CD4-positive, alpha-beta T cell treated with Interleukin-4 for 1 hour (primary cell): Measurements from ENCODE around the gene CEP131.

Experiments used
- DNase-seq, 2 donors: peaks; one replicate each; pipeline ENCODE4 v3.0.0-alpha.2; 2020 to 2022

The CEP131 gene

GRCh38 chr17:81197409-81197795, 25.4 kb downstream of the CEP131 start:
- no peak for DNase-seq

DNA sequence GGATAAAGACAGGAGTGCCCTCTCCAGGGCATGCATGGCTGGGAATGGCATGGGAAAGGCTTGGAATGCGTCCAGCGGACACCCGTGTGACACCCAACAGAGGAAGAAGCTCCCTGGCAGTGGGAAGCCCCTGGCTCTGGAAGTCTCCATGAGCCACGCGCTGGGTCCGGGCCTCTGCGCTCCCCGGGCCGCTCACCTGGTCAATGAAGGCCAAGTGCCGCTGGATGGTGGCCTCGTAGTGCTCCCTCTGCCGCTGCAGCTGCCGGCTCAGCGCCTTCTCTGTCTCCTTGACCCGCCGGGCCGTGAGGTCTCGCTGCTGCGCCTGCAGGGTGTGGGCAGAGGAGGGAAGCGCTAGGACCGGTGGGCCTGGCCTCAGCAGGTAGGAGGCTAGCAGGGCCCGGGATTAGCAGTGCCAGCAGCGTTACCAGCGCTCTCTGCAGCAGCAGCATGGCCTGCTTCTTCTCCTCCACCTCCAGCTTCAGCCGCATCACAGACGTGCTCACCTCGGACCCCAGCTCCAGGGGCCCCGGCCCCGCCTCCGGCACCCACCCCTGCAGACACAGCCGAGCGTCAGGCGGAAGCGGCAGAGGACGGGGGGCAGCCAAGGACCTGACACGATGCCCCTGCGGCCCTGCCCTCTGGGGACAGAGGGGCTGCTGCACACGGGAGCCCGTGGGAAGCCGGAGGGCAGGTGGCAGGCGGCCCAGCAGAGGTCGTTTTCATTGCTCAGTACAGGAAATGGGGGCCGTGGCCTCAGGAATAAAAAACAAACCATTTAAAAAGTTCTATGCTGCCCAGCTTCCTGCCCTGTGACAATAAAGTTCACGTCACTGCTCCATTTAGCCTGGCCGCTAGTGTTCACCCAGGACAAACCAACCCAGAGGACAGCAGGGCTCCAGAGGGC, 26.0 kb downstream of the CEP131 start:
- DNase-seq, result no peak

DNA sequence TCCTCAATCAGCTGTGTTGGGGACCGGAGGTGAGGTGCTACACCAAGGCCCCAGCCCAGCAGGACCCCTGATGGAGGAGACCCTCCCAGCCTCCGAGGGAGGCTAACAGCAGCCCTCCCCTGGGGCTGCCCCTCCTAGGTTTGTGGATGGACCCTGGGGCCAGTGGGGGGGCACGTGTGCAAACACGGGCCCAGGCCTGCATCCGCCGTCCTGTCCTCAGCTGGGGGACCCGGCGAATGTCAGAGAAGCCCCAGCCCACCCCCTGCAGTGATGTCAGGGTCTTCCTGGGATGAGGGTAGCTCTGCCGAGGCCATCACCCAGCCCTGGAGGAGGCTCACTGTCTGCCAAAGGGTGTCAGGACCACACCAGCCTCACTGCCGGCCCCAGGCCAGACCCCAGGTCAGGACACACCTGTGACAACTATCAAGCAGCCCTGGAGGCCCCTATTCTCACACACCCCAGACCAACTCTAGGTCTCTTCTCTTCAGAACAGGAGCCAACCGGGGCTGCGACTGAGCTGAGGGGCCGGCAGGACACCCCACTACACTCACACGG, 26.7 kb downstream of the CEP131 start:
- no peak for DNase-seq

GRCh38 chr17:81194941-81195901, 27.5 kb downstream of the CEP131 start:
- DNase-seq, result no peak

DNA sequence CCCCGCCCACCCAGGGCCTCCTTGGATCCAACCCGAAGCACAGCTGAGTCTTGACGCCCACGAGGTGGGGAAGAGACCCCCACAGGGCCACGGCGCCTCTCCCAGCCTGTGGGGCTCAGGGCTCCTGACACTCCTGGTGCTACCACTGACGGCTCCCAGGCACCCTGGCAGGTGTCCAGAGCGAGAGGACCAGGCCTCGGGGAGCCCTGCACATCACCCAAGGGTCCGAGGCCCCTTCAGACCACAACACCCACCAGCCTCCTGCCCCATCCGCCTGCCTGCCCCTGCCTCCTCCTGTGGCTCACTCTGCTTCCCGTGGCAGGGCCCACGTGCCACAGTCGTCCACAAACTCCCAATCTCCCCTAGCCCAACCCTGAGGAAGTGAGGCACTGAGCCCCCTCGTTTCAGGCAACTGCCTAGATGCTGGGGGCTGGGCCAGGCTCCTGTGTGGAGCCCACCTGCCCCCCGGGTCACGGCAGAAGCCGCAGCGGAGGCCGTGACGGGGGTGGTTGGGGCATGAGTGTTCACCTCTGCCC, 28.5 kb downstream of the CEP131 start:
- DNase-seq, result no peak

DNA sequence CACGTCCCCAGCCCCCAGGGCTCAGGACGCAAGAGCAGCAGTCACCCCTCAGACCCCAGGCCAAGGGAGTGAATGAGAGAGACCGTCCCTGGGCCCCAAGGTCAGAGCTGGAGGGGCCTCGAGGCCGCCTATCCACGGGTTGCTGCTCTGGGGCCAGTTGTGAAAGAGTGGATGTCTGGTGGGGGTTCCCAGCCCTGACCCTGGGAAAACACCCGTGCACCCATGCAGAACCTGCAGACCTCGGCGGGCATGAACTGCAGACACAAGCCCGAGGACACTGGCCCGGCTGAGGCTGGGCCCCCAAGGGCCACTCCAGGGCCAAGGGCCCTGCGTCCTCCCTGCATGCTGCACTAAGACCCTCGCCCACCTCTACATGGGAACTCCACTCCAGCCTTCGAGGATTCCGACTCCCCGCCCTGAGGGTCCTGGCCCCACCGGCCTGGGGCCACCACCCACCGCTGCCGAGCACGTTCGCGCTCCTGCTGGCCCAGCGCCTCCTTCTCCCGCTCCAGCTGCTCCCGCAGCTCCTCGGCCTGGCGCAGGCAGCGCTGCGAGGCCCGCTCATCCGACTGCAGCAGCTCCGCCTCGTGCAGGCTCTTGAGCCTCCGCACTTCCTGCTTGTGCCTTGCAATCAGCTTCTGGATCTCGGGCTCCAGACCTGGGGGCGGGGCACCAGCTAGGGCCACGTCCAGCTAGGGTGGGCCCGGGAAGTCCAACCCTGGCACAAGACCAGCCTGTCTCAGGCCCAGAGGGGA, 29.1 kb downstream of the CEP131 start:
- no peak for DNase-seq

- DNase-seq, result no peak
Observed at GRCh38 chr17:81193051-81193410, 29.7 kb downstream of the CEP131 start.

DNA sequence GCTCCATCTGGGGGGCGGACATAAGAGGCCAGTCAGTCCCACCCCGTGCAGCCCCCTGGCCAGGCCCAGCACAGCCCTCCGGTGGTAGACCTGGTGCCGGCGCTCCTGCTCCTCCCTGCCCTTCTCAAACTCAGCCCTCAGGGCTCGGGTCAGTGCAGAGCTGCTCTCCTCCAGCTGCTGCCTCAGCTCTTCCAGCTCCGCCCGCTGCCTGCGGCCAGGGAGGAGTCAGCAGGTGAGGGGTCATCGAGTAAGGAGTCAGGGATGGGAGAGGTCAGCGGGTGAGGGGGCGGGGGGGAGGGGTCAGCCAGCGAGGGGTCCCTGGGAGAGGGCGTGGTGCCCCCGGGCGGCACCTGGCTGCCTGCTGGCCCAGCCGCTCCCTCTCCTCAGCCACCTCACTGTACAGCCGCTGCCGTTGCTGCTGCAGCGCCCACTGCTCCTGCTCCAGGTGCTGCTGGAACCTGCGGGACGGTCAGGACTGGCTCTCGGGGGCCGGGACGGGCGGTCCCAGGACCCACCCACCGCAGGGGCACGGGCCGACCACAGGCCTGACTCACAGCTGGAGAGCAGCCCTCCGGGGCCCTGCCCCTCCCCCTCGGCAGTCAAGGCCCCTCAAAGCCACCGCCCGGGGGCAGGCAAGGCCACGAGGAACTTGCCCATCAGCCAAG, 30.2 kb downstream of the CEP131 start:
- DNase-seq, result no peak

DNA sequence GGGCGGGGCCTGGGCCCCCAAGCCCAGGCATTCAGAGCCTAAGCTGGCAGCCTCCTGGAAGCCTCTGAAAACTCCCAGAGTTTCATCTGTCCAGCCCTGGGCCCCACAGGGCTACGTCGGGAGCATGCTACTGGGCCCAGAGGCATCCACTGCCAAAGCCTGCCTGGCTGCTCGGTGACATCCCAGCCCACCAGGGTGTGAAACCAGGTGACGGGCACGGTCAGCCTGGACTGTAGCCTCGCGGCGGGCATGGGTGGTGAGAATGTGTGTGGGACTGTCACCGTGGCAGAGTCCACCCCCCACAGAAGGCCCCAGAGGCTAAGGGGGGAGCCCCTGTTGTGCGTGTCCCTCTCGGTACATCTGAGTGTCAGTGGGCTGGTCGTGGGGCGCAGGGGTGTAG, 31.1 kb downstream of the CEP131 start:
- DNase-seq, result no peak

- no peak for DNase-seq
Observed at GRCh38 chr17:81191116-81191515, 31.6 kb downstream of the CEP131 start.

DNA sequence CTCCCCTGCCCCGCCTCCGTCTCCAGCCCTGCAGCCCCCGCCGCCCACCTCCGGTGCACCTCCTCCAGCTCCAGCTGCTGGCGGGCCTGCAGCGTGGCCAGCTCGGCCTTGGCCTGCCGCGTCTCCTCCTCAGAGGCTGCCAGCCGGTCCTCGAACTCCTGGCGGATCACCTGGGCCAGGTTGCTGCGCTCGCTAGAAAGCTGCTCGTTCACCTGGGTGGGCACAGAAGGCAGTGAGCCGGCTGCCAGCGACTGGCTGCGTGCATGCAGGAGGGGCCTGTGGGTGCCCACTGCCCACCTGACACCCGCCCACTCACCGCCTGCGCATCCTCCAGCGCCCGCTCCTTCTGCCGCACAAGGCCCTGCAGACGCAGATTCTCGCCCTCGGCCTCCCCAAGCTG, 32.2 kb downstream of the CEP131 start:
- no peak for DNase-seq

DNA sequence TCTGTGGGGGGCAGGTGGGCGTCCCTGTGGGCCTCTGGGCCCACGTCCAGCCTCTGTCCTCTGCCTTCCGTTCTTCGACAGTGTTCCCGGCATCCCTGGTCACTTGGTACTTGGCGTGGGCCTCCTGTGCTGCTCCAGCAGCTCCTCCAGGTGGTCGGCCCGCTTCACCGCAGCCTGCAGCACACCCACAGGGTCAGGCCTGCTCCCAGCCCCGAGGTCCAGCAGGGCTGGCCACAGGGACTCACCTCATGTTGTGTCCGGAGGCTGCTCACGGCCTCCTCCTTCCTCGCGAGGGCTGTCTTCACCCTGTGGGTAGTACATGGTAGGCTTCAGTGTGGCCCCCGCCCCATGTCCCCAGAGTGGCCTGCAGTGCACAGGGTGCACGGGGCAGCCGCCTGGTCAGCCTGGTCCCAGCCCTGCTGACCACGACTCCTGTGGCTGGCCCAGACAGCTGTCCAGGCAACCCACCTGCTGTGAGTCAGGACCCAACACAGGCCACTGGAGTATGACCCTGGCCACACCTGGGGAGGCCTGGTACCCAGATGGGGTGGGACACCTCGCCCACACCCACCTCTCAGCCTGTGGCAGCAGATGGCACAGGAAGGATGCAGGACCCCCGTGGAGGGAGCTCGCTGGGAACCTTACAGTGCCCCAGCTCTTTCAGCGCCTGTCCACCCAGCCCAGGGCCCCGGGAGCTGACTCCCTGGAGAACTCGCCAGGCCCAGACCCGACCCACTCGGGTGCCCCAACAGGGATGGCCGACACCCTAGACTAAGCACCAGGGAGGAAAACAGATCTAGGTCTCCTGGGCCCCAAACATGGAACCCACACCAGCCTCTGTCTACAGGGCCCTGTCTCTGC, 32.9 kb downstream of the CEP131 start:
- DNase-seq, result no peak

GRCh38 chr17:81189016-81189415, 33.7 kb downstream of the CEP131 start:
- DNase-seq, result no peak

- DNase-seq, result no peak
Observed at GRCh38 chr17:81188491-81188840, 34.3 kb downstream of the CEP131 start.

DNA sequence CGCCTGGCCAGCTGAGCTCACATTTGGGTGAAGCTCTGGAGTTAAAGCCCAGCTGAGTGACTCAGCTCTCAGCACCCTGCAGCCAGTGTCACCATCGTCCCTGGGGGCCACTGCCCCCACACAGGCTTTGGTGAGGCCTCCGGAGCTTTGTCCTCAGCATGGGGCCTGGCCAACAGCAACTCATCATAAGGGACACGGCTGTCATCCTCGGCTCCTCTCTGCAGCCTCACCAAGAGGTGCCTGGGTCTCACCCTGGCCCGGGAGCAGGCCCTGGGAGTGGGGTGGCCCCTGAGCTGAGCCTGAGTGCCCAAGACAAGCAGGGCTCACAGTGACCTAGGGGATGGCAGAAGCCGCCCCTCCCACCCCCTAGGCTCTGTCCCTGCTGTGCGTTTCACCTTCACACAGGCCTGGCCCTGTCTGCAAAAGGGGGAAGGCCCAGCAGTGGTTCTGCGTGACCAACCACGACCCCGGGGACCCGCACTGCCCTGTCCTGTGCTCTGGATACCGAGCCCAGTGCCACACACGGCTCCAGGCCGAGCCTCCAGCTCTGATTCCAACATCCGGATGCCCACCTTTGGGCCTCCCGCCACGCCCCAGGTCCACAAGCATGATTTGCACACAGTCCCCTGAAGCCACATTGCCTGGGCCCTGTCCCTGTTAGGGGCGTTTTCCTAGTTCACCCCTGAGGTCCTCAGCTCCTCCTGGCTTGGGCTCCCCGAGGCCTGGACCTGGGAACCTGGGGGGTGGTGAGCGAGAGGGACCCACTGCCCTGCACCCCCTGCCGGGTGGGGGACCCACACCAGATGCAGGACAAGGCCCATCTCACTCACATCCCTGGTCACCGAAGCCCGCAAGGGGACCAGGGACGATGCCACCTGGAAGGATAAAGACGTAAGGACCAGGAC, 34.9 kb downstream of the CEP131 start:
- DNase-seq, result no peak

DNA sequence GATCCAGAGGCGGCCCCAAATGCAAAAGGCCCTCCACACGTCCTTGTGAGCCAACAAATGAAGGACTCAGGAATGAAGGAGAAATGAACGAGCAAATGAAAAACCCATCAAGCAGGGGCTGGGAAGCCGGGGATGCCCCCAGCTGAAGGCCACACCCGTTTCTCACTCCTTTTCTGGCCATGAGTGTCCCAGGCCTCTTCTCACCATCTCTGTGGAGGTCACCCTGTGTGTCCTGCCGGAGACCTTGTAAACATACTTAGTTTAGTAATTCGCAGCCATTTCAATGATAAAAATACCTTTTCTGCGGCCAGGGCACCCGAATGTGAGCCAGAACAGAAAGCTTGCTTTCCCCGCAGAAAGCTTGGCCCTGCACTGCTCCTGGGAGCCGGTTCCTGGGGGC, 35.6 kb downstream of the CEP131 start:
- no peak for DNase-seq

- DNase-seq, result no peak
Observed at GRCh38 chr17:81186203-81186602, 36.6 kb downstream of the CEP131 start.

DNA sequence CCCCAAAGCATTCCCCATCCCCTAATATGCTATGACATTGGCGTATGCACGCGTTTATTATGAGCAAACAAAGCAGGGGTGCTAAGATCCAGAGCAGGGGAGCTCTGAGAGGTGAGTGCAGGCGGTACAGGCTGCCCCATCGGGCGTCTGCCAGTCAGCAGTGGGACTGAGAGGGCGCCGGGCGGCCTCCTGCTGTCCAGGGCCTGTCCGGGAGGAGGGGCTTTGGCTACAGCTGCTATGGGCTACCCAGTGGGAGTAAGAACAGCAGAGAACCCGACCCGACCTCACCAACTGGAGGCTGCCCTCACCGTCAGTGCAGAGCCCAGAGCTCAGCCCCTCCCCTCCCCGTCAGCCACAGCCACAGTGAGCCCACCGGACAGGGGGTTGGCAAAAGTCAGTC, 38.2 kb downstream of the CEP131 start:
- no peak for DNase-seq

- DNase-seq, result no peak
Observed at GRCh38 chr17:81183807-81184206, 39.0 kb downstream of the CEP131 start.

DNA sequence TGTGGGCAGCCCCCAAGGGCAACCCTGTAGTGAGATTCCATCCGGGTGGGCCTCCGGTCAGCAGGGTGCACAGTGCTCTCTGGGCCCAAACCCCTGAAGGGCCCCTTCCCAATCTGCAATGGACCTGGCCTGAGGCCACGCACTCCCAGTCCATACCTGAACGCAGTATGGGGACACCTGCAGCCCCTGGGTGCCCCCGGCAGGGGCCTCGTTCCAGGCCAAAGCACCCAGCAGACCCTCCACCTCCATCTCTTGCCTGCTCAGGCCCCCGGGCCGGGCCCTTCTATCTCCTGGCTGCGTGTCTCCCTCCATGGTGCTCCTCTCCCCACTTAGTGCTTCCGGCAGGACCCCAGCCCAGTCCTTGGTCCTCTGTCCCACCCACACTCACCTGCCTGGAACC, 39.4 kb downstream of the CEP131 start:
- no peak for DNase-seq
